ENCODE measurements around the gene CTNNBL1.
A peak's percentile ranks its signal among the peaks of the same experiment; 100 is the strongest.

CTNNBL1 gene

DNA sequence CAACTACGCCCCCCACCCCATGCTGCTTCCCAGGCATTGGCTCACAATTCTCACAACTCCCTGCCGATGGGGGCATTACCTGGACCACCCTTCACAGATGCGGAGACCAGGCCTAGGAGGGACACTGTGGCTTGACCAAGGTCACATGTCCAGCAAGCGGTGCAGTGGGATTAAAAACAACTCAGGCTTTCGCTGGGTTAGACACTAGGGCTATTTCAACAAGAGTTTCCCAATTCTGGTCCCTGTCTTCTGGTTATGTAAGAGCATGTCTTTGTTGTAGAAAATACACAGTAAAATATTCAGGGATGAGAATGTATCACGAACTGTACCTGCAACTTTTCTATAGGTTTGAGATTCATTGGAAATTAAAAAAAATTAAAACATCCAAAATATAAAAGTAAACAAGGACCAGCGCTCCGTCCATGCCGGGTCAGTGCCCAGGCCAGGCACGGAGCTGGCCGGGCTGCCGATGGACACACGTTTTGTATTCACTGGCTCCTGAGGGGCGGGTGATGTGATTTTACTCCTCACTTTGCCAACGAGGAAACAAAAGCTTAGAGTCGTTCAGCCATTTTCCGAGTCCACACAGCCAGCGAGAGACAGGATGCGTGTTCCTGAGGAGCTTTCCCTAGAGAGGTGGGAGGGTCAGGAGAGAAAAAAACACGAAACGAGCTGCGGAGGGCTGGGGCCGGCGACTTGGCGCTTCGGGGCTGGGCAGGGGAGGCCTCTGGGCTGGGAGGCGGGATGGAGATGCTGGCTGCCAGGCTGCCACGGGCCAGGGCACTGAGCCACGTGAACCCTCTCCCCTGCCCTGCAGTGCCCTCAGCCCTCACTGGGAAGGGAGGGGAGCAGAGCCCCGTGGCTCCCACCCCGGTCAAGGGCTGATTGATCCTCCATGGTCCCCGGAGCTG, 192.0 kb downstream of the CTNNBL1 start:
- no peak for DNase-seq

GRCh38 chr20:37886851-37887297, 193.0 kb downstream of the CTNNBL1 start:
- no peak for DNase-seq

GRCh38 chr20:37888641-37889040, 194.8 kb downstream of the CTNNBL1 start:
- no peak for DNase-seq

GRCh38 chr20:37890108-37890507, 196.3 kb downstream of the CTNNBL1 start:
- DNase-seq, result no peak

DNA sequence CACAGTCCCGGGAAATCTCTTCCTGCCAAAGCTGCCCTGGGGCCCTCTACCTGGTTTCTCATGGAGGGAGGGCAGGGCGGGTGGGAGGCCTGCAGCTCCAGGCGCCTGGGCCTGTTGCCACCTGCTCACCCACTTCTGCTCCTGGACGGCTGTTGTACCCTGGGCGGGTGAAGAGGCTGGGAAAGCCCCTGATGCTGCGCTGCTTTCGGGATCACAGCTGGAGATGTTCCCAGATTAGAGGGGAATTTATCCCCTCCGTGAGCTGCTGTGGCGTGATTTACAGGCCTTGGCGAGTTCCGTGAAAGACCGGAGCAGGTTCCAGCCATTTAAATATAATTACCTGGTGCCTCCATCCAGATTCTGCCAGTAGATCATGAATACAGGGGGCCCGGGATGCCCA, 196.8 kb downstream of the CTNNBL1 start:
- no peak for DNase-seq

GRCh38 chr20:37892001-37892400, 198.2 kb downstream of the CTNNBL1 start:
- DNase-seq, result no peak

DNA sequence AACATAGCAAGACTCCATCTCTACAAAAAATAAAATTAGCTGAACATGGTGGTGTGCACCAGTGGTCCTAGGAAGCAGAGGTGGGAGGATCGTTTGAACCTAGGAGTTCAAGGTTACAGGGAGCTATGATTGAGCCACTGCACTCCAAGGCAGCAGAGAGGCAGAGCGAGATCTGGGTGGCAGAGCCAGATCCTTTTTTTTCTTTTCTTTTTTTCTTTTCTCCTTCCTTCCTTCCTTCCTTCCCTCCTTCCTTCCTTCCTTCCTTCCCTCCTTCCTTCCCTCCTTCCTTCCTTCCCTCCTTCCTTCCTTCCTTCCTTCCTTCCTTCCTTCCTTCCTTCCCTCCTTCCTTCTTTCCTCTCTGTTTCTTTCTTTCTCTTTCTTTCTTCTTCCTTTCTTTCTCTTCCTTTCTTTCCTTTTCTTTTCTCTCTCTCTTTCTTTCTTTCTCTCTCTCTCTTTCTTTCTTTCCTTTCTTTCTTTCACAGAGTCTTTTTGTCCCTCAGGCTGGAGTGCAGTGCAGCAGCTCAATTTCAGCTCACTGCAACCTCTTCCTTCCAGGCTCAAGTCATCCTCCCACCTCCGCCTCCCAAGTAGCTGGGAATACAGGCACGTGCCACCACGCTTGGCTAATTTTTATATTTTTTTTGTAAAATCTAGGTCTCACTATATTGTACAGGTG, 199.9 kb downstream of the CTNNBL1 start:
- DNase-seq, result no peak

- no peak for DNase-seq
Observed at GRCh38 chr20:37894454-37894853, 200.6 kb downstream of the CTNNBL1 start.

DNA sequence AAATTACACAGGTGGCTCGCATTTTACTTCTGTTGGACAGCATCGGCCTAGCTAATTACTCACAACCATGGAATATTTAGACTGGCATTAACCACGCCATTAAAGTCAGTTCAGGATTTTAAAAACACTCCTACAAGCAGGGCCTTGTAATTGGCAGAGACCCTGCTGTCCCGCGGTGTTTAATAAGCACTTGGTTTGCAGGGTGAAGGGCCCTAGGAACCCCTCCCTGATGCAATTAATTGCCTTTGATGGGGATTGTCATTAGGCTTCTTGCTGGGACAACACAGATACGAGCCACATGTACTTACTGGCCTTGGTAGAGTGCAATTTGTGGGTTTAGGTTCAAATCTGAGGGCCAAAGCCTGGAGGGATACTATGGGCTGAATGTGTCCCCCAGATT, 201.3 kb downstream of the CTNNBL1 start:
- DNase-seq, result no peak

DNA sequence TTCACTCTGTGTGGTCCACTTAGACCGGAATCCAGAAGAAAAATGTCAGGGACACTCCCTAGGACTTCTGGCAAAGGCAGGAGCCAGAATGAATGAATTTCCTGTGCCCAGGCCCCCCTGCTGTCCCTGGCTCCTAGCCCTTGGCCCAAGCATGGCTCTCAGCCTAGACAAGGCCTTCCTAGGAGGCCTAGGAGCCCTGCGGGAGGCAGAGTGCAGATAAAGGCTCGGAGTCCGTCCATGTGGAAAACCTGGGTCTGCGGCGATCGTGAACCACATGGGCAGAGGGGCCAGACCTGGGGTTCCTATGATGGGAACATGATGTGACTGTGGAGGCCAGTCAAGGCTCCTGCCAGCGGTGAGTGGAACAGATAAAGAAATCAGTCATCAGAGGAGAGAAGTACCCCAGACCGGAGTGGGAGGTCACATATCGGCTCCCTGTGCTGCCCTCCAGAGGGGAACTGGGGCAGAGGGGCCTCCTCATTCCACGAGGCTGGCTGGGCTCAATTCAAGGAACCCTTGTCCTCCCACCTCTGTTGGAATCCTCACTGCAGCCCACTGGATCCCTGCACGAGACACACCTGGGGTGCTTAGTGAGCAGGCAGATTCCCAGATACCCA, 203.2 kb downstream of the CTNNBL1 start:
- no peak for DNase-seq

DNA sequence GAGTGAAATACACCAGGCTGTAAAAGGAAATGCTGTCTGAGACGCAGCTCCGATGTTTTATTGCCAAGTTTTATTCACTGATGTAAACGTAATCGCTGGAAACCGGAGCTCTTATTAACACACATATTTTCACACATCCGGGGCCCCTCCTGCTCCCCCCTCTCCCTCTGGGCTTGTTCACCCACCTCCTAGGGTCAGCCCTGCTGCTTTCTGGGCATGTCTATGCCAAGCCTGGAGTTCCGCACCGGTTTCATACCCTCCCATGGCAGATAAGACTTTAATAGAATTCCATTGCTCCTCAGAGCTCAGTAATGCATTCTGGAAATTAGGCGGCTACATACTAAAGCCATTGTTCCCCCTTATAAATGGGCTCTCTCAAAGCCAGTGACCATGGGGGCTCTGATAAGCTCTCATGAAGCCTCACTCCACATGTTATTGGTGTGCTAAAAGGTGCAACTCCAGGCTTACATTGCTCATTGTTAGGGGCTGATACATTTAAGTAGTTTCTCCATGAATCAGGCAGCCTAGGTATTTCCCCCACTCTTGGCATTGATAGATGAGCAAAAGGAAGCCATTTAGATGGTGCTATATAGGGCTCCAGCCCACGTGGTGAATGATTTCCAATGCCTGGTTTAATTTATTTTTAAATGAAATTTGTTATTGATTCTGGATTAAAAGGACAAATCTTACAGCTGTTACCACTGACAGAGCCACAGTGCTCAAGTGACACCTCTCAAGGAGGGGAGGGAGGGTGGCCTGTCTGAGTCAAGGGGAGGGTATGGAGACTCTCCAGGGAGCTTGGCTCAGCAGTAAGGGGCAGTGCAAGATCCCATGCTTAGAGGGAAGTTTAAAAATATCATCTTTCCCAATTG, 204.6 kb downstream of the CTNNBL1 start:
- no peak for DNase-seq

DNA sequence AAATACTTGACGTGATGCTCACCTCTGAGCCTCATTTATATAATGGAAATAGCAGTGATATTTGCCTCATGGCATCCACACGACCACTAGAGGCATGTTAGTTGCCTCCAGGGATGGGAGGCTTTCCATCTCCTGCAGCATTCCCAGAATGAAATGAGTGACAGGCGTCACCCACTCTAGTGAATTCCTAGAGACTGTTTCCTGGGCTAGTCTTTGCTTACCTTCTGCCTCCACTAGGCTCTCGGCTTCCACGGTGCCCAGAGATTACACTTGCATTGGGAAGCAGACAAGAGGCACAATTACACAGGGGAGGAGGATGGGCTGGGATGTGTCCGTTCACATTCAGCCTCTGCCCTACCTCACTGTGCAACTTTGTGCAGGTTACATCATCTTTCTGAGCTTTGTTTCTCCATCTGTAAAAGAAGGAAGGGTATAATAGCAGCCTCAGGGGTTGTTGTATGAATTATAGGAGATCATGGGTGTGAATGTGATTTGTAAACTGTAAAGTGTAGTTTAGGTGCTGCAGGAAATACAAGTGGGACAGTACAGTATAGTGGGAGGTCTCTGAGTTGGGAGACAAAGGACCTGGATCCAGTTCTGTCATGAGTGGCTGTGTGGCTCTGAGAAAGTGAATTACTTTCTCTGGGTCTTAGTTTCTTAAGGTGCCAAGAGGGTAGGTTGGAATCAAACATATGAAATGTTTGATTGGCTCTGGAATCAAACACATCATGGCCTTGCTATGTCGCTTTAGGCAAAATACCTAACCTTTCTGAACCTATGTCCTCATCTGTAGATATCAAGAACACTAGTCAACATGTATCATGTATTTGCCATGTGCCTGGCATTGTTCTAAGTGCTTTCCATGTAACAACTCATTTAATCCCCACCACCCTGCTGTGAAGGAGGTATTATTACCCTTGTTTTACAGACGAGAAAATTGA, 205.5 kb downstream of the CTNNBL1 start:
- no peak for DNase-seq

DNA sequence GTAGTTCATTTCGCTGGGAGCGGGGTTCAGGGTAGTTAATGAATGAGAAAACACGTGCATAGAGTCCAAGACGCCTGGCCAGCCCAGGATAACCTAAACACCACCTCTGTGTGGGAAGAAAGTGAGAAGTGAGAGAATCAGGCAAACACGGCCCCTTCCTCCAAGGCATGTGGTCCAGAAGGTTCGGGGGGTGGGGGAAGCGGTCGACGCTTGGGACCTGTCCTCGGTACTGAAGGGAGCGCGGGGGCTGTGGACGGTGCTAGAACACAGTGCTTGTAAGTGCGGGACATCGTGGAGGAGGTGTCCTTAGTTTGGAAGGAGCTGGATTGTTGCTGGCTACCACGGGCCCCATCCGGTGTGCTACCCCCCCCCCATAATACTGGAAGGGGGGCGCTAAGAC, 207.4 kb downstream of the CTNNBL1 start:
- DNase-seq, result no peak

- peak; percentile 7 for DNase-seq
Observed at GRCh38 chr20:37901654-37902503, 208.0 kb downstream of the CTNNBL1 start.

DNA sequence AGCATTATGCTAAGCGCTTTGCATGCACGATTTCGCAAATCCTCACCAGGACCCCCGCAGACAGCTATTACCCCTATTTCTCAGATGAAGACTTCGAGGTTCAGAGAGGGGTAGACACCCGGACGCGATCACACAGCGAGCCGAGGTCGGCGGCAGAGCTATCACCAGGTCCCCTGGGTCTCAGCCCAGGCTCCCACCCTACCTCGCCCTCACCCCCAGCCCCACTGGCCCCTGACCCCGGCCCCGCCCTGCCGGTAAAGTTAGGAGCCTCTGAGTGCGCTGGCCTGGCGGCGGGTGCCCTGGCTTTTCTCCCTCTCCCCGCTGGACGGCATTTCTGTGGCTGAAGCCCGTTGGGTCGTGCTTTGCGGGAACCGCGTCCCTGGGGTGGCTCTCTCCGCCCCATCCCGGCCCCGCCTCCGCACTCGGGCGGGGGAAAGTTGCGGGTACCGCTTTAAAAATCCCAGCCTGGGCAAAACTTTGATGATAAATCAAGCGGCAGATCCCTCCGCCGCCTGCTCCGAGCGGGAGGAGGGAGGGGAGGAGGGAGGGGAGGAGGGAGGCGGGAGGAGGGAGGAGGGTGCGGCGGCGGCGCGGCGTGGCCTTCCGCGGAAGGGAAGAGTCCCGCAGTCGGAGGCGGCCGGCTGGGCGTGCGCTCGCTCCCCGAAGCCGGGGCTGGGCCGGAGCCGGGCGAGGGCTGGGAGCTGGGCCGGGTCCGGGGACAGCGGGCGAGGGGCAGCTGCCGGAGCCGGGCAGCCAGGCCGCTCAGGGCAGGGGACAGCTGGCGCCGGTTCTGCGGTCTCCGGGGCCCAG, 208.9 kb downstream of the CTNNBL1 start, which contains the start of gene VSTM2L:
TSS of gene VSTM2L (plus strand) at position 624 of the 810 bp plus-strand sequence. CDS start 224 bp downstream, outside the sequence.
- DNase-seq, result no peak

DNA sequence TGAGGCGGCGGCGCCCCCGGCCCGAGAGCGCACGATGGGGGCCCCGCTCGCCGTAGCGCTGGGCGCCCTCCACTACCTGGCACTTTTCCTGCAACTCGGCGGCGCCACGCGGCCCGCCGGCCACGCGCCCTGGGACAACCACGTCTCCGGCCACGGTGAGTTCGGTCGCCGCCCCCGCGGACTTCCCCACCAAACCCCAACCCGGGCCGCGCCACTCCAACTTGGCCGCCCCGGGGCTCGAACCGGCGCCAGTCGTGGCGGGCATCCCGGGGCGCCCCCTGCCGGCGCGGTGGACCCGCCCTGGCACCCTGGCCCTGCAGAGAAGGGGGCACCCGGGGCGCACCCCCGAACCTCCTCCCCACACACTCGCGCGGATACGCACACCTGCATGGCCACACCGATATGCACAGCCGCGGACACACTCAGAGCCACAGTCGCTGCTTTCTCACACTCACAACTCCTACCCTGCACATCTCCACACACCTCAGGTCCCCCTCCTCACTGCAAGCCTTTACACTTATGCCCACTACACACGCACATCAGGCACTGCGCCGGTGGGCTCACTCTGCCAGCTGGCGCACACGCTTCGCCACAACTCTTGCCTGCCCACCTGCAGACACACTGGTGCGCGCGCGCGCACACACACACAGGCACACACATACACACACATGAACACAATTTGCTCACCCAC, 209.6 kb downstream of the CTNNBL1 start:
- no peak for DNase-seq

- no peak for DNase-seq
Observed at GRCh38 chr20:37904008-37904642, 210.3 kb downstream of the CTNNBL1 start.

- DNase-seq, result no peak
Observed at GRCh38 chr20:37904845-37905373, 211.1 kb downstream of the CTNNBL1 start.

Measured in CD4-positive, alpha-beta T cell treated with Interferon gamma for 1 hour (primary cell).